ENCODE results near the gene C1orf167.

GRCh38 chr1:11792106-11792505 is 30.1 kb downstream of the C1orf167 start:
- no peak for TF ChIP-seq TSHZ2 (CRISPR knock-in tag; IDR thresholded peaks at IDR 0.05)
- TF ChIP-seq RARB (CRISPR knock-in tag; IDR thresholded peaks at IDR 0.05): no peak
- TF ChIP-seq ESRRG (CRISPR knock-in tag; IDR thresholded peaks at IDR 0.05): no peak
- no peak for TF ChIP-seq PPARA (CRISPR knock-in tag; IDR thresholded peaks at IDR 0.05; ENCODE audit: borderline replicate concordance)
- TF ChIP-seq ZNF8 (CRISPR knock-in tag; IDR thresholded peaks at IDR 0.05): no peak
- no peak for TF ChIP-seq PATZ1 (CRISPR knock-in tag; IDR thresholded peaks at IDR 0.05; ENCODE audit: borderline replicate concordance)
- no peak for TF ChIP-seq POU6F1 (CRISPR knock-in tag; IDR thresholded peaks at IDR 0.05; ENCODE audit: borderline replicate concordance, low read depth)
- TF ChIP-seq ARNTL (CRISPR knock-in tag; IDR thresholded peaks at IDR 0.05; ENCODE audit: borderline replicate concordance, low read depth): no peak
- no peak for TF ChIP-seq ZFP3 (CRISPR knock-in tag; IDR thresholded peaks at IDR 0.05)
- no peak for TF ChIP-seq CSRNP3 (CRISPR knock-in tag; IDR thresholded peaks at IDR 0.05)
- TF ChIP-seq TCF4 (CRISPR knock-in tag; IDR thresholded peaks at IDR 0.05; ENCODE audit: borderline replicate concordance): no peak
- no peak for TF ChIP-seq ZNF565 (CRISPR knock-in tag; conservative IDR thresholded peaks at IDR 0.05; ENCODE audit: low read depth)

All from SK-N-SH treated with all-trans-retinoic acid at 6 μM for 48 hours (cell line).